ENCODE results near the gene TCF4. TPM values are rescaled to one million over a fixed set of nuclear protein-coding genes. Genes with fewer than 3 reads are reported as not detected.

Gene TCF4
- total and polyA plus RNA-seq, 7 donors = 8.6 to 68.9 (median 36.8) TPM

GRCh38 chr18:55354795-55355194 is 233.2 kb downstream of the TCF4 start:
- ATAC-seq (no peak), DNase-seq (no peak)
- Histone ChIP-seq H3K4me3 (no peak overlapping the region), H3K9me3 (no peaks in the 10 kb centered on the region), H3K27ac (no peak overlapping the region), H3K36me3 (ENCODE audit: insufficient read depth in 1 of 2, low read depth in 1 of 2) (no peaks in the 10 kb centered on the region), H3K27me3 (ENCODE audit: insufficient read depth in 3 of 3, low read length in 2 of 3) (no peaks in the 10 kb centered on the region), H3K4me1 (peaks cover 23% of the 10 kb centered on the region)
- 54 to 67% (median 56%) methylated on average over 4 of the region's 4 CpGs for WGBS, 3 donors
- TF ChIP-seq CTCF (IDR thresholded peaks at IDR 0.05) = no peak
- intact Hi-C loops (cut with DNase I) = loop anchor here in 1 of 2 donors (5.0 kb wide), 1 partner anchor 33 kb away; no protein-coding TSS in a partner anchor

GRCh38 chr18:55353806-55354205 is 234.2 kb downstream of the TCF4 start:
- no peak for ATAC-seq
- 46 to 51% (median 47%) methylated on average over 3 of the region's 3 CpGs for WGBS, 3 donors
- intact Hi-C loops (cut with DNase I) = loop anchor here in 1 of 2 donors (5.0 kb wide), 1 partner anchor 33 kb away; no protein-coding TSS in a partner anchor

DNA sequence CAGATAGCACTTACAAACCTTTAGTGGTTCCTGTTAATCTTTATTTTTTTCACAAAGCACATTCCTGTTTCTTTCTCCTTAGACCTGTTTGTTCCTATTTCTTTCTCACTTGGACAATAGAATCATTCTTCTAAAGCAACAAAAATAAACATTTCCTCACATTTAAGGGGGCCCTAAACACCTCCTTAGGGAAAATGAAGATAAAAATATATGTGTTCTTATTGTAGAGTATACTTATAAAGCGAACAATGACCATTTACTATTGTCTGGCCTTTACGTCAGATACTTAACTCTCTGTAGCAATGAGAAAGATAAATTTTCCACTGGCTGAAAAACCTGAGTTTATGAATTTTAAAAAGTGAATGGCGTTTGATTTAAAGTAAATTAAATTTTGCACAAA is 234.6 kb downstream of the TCF4 start:
- H3K4me3 ChIP-seq = no peak overlapping the region
- DNase-seq (no peak), ATAC-seq (no peak)
- no peak overlapping the region for H3K27ac ChIP-seq
- no peaks in the 10 kb centered on the region for H3K27me3 ChIP-seq (ENCODE audit: insufficient read depth in 3 of 3, low read length in 2 of 3)
- TF ChIP-seq CTCF (IDR thresholded peaks at IDR 0.05) = no peak
- no peaks in the 10 kb centered on the region for H3K36me3 ChIP-seq (ENCODE audit: insufficient read depth in 1 of 2, low read depth in 1 of 2)
- H3K9me3 ChIP-seq = no peaks in the 10 kb centered on the region
- intact Hi-C loops (cut with DNase I) = loop anchor here in 1 of 2 donors (5.0 kb wide), 1 partner anchor 34 kb away; no protein-coding TSS in a partner anchor
- H3K4me1 ChIP-seq = peaks cover 23% of the 10 kb centered on the region
- 76 to 86% (median 79%) methylated on average over 3 of the region's 3 CpGs for WGBS, 3 donors

More at GRCh38 chr18:55353806-55354205, 234.2 kb downstream of the TCF4 start:
- H3K27me3 ChIP-seq (ENCODE audit: insufficient read depth in 3 of 3, low read length in 2 of 3) = no peaks in the 10 kb centered on the region
- no peak for DNase-seq
- H3K4me1 ChIP-seq = peaks cover 23% of the 10 kb centered on the region
- no peak for TF ChIP-seq CTCF (IDR thresholded peaks at IDR 0.05)
- H3K4me3 ChIP-seq = no peak overlapping the region
- H3K36me3 ChIP-seq (ENCODE audit: insufficient read depth in 1 of 2, low read depth in 1 of 2) = no peaks in the 10 kb centered on the region
- H3K27ac ChIP-seq = no peak overlapping the region
- no peaks in the 10 kb centered on the region for H3K9me3 ChIP-seq

DNA sequence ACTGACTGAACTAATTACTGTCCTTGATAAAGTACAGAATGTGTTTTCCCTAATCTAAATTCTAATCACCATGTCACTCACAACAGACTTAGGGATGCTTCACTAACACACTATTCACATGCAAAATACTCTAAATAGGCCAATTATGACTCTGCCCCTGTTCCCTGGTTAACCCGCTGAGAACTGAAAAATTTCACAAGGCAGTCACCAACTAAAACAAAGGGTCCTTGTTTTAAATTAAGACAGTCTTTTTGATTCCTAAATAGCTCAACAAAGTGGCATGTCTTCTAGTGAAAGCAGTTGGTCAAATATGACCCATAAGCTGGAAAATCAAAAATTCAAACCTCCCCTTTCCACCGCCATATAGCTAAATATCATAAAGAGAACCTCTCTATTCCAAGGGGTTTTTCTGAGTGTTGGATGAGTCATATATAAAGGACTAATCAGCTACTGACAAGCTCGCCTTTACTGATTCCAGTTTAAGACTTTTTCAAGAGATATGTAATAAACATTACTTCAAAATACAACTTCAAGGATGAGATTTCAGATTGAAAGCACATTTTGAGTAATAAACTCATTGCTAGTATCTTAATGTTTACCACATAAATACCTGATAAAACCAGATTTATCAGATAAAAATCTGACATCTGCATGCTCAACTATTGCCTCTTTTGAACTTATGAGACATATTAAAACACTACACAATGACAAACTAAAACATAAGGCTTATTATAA is 235.8 kb downstream of the TCF4 start:
- Histone ChIP-seq H3K4me3 (no peak overlapping the region), H3K27me3 (ENCODE audit: insufficient read depth in 3 of 3, low read length in 2 of 3) (no peaks in the 10 kb centered on the region), H3K27ac (no peak overlapping the region), H3K9me3 (no peaks in the 10 kb centered on the region), H3K36me3 (ENCODE audit: insufficient read depth in 1 of 2, low read depth in 1 of 2) (no peaks in the 10 kb centered on the region), H3K4me1 (peaks cover 15% of the 10 kb centered on the region)
- ATAC-seq (no peak), DNase-seq (no peak)
- WGBS, 3 donors = 85 to 91% (median 85%) methylated on average over 3 of the region's 3 CpGs
- intact Hi-C loops (cut with DNase I) = loop anchor here in 1 of 2 donors (5.0 kb wide), 1 partner anchor 35 kb away; no protein-coding TSS in a partner anchor
- no peak for TF ChIP-seq CTCF (IDR thresholded peaks at IDR 0.05)

Measured in psoas muscle (tissue), 8 donors.